Ovary (tissue), 3 donors: ENCODE measurements around the gene DIDO1.

ENCODE experiments used
- CTCF ChIP-seq, 3 donors: fragments of 450-650 bp in 2 of 3; fragments of 200-600 bp in 1 of 3; IDR thresholded peaks; one replicate each; pipeline versions ENCODE4 v1.5.1 to v1.8.0; 2016 to 2022; ENCODE audit warnings: antibody characterized with exemption in 3 of 3, mild to moderate bottlenecking in 1 of 3
- EP300 ChIP-seq: sonication (generic); formaldehyde crosslinking; IDR thresholded peaks from one replicate; pipeline ENCODE4 v1.6.1; 2017; ENCODE audit warnings: antibody characterized with exemption
- POLR2A ChIP-seq: fragments of 450-650 bp; IDR thresholded peaks from one replicate; pipeline ENCODE4 v1.6.1; 2017; ENCODE audit warnings: antibody characterized with exemption, mild to moderate bottlenecking, moderate library complexity
- donor health status: DM: no; HTN: no; CAD: no.

GRCh38 chr20:62830251-62830650 lies 96.1 kb downstream of the DIDO1 start:
- TF ChIP-seq CTCF (IDR thresholded peaks at IDR 0.05) (no peak), POLR2A (no peak), EP300 (no peak)
